Mucosa of stomach (tissue), 1 donor: ENCODE data around the gene COG6.

Source experiments
- H3K27me3 ChIP-seq: one replicate; pipeline ENCODE4 v1.7.0; 2013; ENCODE audit warnings: mild to moderate bottlenecking, low read length; ENCODE audit not compliant: control insufficient read depth, insufficient read depth
- H3K36me3 ChIP-seq: one replicate; pipeline ENCODE4 v1.7.0; 2013; ENCODE audit warnings: low read length; ENCODE audit not compliant: control insufficient read depth, insufficient read depth
- H3K4me1 ChIP-seq: one replicate; pipeline ENCODE4 v1.7.0; 2013; ENCODE audit warnings: mild to moderate bottlenecking, low read length; ENCODE audit not compliant: control insufficient read depth, insufficient read depth
- H3K4me3 ChIP-seq: one replicate; pipeline ENCODE4 v1.7.0; 2013; ENCODE audit warnings: low read length
- H3K9ac ChIP-seq: one replicate; pipeline ENCODE4 v1.7.0; 2013; ENCODE audit warnings: mild to moderate bottlenecking, low read length, moderate library complexity
- H3K9me3 ChIP-seq: one replicate; pipeline ENCODE4 v1.7.0; 2013; ENCODE audit warnings: mild to moderate bottlenecking, low read length, moderate library complexity; ENCODE audit not compliant: control insufficient read depth
- donor health status: Pancreatic carcinoma.

Gene COG6

DNA sequence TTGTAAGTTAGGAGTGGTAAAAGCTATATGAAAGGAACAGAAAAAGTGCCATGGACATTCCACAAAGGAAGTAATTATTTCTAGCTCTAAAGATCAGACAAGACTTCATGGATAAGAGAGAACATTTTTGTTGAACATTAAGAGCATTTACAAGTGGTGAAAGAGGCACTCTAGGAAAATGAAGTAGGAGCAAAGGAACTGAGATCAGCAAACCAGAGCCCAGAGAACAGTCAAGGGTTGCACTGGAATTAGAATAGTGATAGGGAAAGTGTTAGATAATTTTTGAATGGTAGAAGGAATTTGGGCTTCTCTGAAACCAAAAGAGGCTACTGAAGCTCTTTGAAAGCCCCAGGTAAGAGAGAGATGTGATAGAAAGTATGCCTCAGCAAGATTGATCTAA, 94.1 kb downstream of the COG6 start:
- no peak overlapping the region for H3K4me3 ChIP-seq
- H3K27me3 ChIP-seq = no peaks in the 10 kb centered on the region
- no peaks in the 10 kb centered on the region for H3K9me3 ChIP-seq
- H3K36me3 ChIP-seq = no peaks in the 10 kb centered on the region
- H3K4me1 ChIP-seq = no peaks in the 10 kb centered on the region
- H3K9ac ChIP-seq = no peak overlapping the region

DNA sequence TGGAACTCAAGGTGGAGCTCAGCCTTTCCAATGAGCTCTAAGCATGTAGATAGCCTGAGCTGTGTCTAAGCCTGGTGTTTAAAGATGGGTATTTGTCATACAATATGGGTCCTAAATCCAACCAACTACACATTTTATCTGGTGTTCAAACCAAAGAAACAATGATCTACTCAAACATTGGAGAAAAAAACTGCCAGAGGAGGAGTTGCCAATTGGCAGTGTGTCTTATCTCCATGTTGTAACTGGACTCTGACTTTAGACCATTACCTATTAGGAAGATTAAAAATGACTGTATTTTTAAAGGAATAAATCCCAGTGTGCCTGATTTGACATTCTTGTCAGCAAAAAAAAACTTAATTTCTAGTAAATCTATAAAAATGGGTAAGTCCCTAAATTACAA, 96.3 kb downstream of the COG6 start:
- no peak overlapping the region for H3K4me3 ChIP-seq
- H3K9ac ChIP-seq = no peak overlapping the region
- no peaks in the 10 kb centered on the region for H3K36me3 ChIP-seq
- no peaks in the 10 kb centered on the region for H3K4me1 ChIP-seq
- no peaks in the 10 kb centered on the region for H3K27me3 ChIP-seq
- no peaks in the 10 kb centered on the region for H3K9me3 ChIP-seq

DNA sequence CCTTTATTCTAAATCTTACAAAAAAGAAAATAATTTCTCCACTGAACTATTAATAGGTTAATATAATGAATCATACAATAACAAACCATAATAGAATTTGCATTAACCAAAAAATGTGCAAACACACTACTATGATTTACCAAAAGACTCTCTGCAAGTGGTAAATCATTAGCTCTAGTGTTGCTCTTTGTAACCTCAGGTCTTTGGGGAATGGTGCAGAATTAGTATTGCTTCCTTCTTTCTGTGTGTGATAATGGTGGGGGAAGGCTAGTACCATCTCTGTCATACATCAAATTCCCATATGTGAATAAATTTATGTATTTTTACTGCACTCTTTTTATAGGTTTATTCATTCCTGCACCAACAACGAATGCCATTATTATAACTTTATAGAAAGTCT, 105.1 kb downstream of the COG6 start:
- H3K9ac ChIP-seq = no peak overlapping the region
- no peaks in the 10 kb centered on the region for H3K36me3 ChIP-seq
- no peaks in the 10 kb centered on the region for H3K9me3 ChIP-seq
- H3K4me3 ChIP-seq = no peak overlapping the region
- H3K27me3 ChIP-seq = no peaks in the 10 kb centered on the region
- peaks cover under 1% of the 10 kb centered on the region for H3K4me1 ChIP-seq

DNA sequence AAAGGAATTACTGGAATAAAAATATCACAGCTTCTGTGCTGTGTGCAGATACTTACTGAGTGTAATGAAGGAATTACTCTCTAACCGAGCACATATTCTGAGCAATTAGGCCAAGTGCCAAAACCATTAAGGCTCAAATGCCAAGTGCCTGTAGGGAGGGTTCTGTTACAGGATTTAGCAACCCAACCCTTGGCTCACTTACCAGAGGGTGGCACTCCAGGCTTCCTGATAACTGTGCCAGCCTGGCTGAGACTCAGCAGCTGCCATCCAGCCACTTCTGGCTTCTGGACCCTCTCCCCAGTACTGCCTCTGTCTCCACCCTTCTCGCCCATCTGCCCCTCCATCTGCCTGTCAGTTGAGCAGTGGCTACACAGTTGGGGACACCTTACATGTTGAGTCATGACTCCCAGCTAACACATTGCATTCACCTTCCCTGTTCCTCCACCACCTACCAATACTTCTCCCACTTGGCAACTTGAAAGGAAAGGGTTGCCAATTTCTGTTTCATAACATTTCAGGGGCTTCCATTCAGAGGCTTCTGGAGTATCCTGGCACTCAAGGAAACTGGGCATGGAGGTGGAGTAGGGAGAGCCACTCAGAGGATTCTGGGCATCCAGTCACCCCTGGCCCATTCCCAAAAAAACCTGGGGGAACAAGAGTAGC, 110.5 kb downstream of the COG6 start:
- no peaks in the 10 kb centered on the region for H3K27me3 ChIP-seq
- H3K4me3 ChIP-seq = no peak overlapping the region
- H3K9ac ChIP-seq = no peak overlapping the region
- H3K4me1 ChIP-seq = peaks cover 8% of the 10 kb centered on the region
- H3K9me3 ChIP-seq = no peaks in the 10 kb centered on the region
- H3K36me3 ChIP-seq = no peaks in the 10 kb centered on the region

DNA sequence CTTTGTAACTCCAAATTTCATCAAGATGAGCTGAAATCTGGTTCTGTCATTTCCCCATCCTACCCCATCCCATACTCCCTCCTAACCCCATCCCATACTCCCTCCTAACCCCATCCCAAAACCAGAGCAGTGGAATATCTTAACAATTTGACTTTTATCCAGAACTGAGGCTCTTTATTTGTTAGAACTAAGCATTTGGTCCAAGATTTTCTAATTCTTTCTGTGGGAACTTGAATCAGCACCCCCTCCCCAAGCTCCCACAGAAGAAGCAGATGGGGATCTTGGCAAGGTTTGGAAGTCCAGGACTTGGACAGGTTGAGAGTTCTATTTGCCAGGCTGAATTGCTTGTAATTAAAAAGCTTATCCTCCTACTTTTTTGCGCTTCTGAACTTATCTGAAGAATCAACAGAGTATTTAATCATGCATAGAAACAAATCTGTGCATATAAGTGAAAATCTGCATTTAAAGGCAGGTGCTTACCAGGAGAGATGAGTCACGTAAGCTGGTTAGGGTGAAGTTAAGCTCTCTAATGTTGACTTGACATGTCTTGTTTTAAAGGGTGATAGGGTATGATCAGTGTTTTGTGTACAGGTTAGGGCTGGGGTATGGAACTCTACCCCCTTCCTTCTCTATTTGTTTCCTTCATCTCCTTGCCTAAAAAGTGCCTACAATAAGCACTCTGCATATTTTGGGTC, 111.1 kb downstream of the COG6 start:
- H3K27me3 ChIP-seq = no peaks in the 10 kb centered on the region
- no peak overlapping the region for H3K9ac ChIP-seq
- H3K4me1 ChIP-seq = peaks cover 8% of the 10 kb centered on the region
- no peaks in the 10 kb centered on the region for H3K36me3 ChIP-seq
- H3K4me3 ChIP-seq = no peak overlapping the region
- no peaks in the 10 kb centered on the region for H3K9me3 ChIP-seq

DNA sequence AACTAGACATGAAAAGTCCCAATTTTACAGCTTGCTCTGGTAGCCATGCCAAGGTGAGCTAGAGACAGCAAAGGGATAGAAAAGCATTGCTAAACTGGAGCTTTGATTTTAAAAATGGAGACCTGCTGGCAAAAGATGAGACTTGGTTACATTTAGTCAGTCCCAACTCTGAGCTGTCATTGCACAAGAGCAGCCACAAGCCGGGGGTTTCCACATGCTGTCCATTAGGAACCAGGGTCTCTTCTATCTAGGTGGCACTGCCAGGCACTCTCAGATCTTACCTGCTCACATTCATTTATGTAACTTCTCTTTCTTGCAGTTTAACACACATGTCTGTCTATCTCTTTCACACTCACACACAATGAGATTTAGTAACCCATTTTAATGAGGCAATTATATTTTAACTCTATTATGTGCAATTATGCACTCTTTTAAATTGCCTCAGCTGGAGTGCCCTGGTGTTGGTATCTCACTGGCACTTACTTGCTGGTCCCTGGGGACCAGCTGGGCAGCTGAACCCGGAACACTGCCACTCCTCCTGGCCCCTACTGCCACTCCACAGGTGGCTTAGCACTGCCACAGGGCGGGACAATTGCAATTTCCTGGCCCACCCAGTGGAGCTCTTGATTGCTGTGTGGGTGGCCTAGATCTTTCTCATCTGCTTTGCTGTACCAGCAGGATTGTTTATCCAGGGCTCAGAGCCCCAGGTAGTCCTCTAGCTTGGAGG, 112.5 kb downstream of the COG6 start:
- Histone ChIP-seq H3K9ac (no peak overlapping the region), H3K36me3 (no peaks in the 10 kb centered on the region), H3K9me3 (no peaks in the 10 kb centered on the region), H3K4me3 (no peak overlapping the region), H3K4me1 (peaks cover 8% of the 10 kb centered on the region), H3K27me3 (no peaks in the 10 kb centered on the region)

DNA sequence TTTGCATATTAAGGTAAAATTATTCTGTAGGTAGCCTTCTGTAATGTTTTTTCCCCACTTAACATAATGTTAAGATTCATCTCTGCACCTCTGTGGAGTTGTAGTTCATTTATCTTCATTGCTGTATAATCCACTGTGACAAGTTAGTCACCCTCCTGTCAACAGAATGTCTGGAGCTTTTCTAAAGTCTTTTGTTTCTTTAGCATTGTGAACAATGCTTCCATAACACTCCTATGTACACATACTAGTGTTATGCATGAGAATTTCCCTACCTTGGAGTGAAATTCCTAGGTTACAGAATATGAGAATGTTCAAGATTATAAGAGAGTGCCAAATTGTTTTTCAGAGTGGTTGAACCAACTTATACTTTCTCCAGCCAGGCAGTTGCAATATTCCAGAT, 113.5 kb downstream of the COG6 start:
- H3K36me3 ChIP-seq = no peaks in the 10 kb centered on the region
- H3K4me1 ChIP-seq = peaks cover 8% of the 10 kb centered on the region

DNA sequence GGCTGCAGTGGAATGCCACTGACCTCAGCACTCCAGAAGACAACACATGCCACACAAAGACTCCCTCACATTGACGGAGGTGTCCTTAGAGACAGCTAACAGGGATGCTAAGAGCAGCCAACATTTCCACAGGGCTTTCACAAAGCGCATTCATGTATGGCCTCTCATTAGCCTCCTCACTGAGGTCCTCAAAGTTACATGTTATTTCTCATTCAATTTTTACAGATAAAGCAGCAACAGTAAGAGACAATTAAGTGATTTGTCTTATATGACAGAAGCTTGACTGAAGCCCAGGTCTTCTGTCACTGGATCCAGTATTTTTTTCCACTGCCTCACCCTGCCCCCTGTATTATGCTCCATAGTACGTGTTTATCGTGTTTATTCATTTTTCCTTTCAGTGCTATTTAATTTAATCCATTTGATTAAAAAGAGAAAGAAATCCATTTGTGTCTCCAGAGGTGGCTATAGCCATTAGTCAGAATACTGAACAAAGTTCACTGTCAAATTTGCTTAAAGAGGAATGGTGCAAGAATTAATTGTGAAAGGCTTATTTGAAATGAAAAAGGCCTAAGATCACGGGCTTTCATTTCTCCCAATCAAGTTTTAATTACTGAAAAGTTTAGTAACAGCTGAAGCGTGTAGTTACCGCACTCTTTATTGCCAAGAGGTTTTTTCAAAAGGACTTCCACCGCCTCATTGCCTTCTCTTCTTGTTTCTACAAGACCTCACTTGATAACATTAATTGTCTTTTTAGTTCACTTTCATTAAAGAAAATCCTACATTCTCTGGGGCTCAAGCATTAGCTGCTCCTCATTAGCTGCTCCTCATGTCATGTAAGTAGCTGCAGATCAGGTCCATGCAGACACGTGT, 115.0 kb downstream of the COG6 start:
- H3K27me3 ChIP-seq = no peaks in the 10 kb centered on the region
- no peaks in the 10 kb centered on the region for H3K36me3 ChIP-seq
- H3K9ac ChIP-seq = no peak overlapping the region
- H3K4me3 ChIP-seq = no peak overlapping the region
- no peaks in the 10 kb centered on the region for H3K9me3 ChIP-seq
- peaks cover 8% of the 10 kb centered on the region for H3K4me1 ChIP-seq

More for the DNA sequence above, 113.5 kb downstream of the COG6 start:
- Histone ChIP-seq H3K27me3 (no peaks in the 10 kb centered on the region), H3K4me3 (no peak overlapping the region), H3K9me3 (no peaks in the 10 kb centered on the region), H3K9ac (no peak overlapping the region)

DNA sequence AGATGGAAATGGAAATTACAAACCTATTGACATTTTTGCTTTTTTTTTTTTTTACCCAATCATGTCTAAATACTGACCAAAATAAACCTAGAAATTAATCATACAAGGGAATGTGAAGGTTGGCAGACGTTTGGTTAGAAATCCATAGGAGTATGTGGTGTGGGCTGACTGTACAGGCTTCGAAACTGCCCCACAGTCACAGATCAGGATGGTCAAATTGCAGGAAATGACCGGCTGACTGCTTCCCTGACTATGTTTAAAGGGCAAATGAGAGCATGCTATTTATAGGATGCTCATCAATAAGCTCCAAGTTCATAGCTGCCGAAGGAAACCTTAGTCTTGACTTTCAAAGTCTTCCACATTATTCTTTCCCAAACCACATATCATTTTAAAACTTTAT, 118.4 kb downstream of the COG6 start:
- no peak overlapping the region for H3K9ac ChIP-seq
- no peak overlapping the region for H3K4me3 ChIP-seq
- no peaks in the 10 kb centered on the region for H3K27me3 ChIP-seq
- no peaks in the 10 kb centered on the region for H3K36me3 ChIP-seq
- no peaks in the 10 kb centered on the region for H3K4me1 ChIP-seq
- H3K9me3 ChIP-seq = no peaks in the 10 kb centered on the region

DNA sequence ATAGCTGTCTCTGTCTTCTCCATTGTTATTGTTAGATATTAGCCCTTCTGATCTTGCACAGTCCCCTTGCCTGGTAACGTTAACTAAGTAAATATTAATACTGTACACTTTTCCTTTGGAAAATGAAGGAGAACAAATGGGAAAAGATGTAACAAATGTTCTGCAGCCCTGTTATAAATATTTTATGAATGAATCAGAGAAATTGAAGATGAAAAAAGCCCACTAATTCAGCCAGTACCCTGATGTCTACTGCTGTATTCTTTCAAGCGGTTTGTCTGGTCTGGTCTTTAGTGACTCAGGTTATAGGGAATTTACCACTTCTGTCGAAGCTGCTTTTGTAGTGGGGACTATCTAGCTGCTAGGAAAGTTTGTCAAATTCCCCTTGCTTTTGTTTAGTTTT, 121.0 kb downstream of the COG6 start:
- no peak overlapping the region for H3K4me3 ChIP-seq
- no peaks in the 10 kb centered on the region for H3K9me3 ChIP-seq
- H3K9ac ChIP-seq = no peak overlapping the region
- H3K4me1 ChIP-seq = no peaks in the 10 kb centered on the region
- no peaks in the 10 kb centered on the region for H3K27me3 ChIP-seq
- H3K36me3 ChIP-seq = no peaks in the 10 kb centered on the region

DNA sequence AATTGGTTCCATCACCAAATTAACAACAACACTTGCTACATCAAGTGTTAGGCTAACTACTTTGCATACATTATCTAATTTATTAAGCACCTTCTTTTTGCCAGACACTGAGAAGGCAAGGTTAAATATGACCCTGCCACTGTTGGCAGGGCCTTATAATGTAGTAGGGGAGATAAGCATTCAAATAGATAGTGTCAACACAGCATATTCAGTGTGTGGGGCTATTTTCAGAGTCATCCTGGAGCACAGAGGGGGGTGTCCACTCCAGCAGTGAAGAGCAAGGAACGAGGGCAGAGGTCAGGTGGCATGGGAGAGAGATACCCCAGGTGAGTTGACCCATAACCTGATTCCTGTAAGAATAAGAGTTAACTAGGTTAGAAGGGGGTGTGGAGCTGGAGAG, 121.6 kb downstream of the COG6 start:
- no peak overlapping the region for H3K4me3 ChIP-seq
- H3K9ac ChIP-seq = no peak overlapping the region
- H3K27me3 ChIP-seq = no peaks in the 10 kb centered on the region
- no peaks in the 10 kb centered on the region for H3K9me3 ChIP-seq
- no peaks in the 10 kb centered on the region for H3K4me1 ChIP-seq
- H3K36me3 ChIP-seq = no peaks in the 10 kb centered on the region
